MCF 10A (cell line): Measurements from ENCODE around the gene ARHGAP10. TPM values are rescaled to one million over a fixed set of nuclear protein-coding genes. Genes with fewer than 3 reads are reported as not detected.

Experiments
- BruUV-seq: library from RNA; stranded (reverse); fragments of 400-500 nt; replicated peaks from 2 replicates; lab custom pipeline; 2021; lab: Mats Ljungman, UMichigan
- CTCF ChIA-PET: fragments of 300-600 bp; sonication (Branson Sonifier 250); formaldehyde crosslinking; extraction: SDS; loops from one replicate; lab custom pipeline; 2021; ENCODE audit warnings: antibody characterized with exemption, inconsistent platforms; lab: Yijun Ruan, JAX
- POLR2A ChIA-PET: fragments of 300-600, 350-650 bp; sonication (Branson Sonifier 250); formaldehyde crosslinking; extraction: SDS; loops from one replicate; lab custom pipeline; 2020; ENCODE audit warnings: antibody characterized with exemption, inconsistent platforms; lab: Yijun Ruan, JAX
- DNase-seq: peaks from one replicate; pipeline ENCODE4 v3.0.0-alpha.2; 2018; ENCODE audit not compliant: unreplicated experiment
- H3K27ac Mint-ChIP-seq: one replicate; pipeline ENCODE4 v1.8.0; 2022; ENCODE audit warnings: mild to moderate bottlenecking, low read depth, mixed read lengths; ENCODE audit not compliant: unreplicated experiment
- H3K27me3 Mint-ChIP-seq: one replicate; pipeline ENCODE4 v1.8.0; 2022; ENCODE audit warnings: mixed read lengths; ENCODE audit not compliant: insufficient read depth, unreplicated experiment
- H3K36me3 Mint-ChIP-seq: one replicate; pipeline ENCODE4 v1.8.0; 2022; ENCODE audit warnings: mild to moderate bottlenecking, moderate library complexity, mixed read lengths; ENCODE audit not compliant: insufficient read depth, unreplicated experiment
- H3K4me1 Mint-ChIP-seq: one replicate; pipeline ENCODE4 v1.8.0; 2022; ENCODE audit warnings: mixed read lengths; ENCODE audit not compliant: insufficient read depth, unreplicated experiment
- H3K4me3 Mint-ChIP-seq: one replicate; pipeline ENCODE4 v1.8.0; 2022; ENCODE audit warnings: mild to moderate bottlenecking, moderate library complexity, mixed read lengths; ENCODE audit not compliant: unreplicated experiment
- H3K9me3 Mint-ChIP-seq: one replicate; pipeline ENCODE4 v1.8.0; 2022; ENCODE audit warnings: mixed read lengths; ENCODE audit not compliant: unreplicated experiment
- CTCF ChIP-seq: fragments of 200-600 bp; IDR thresholded peaks from one replicate; pipeline ENCODE4 v1.8.0; 2022; ENCODE audit warnings: antibody characterized with exemption, mild to moderate bottlenecking; ENCODE audit not compliant: unreplicated experiment
- intact Hi-C: fragments of 100-400 bp; cut with micrococcal nuclease; formaldehyde crosslinking; loops from 2 replicates; pipeline ENCODE4 v1.14.1; 2022
- total RNA-seq: library from RNA; stranded (reverse); gene quantifications from 2 replicates; pipeline ENCODE4 v1.2.3, GENCODE V29; 2022

Gene ARHGAP10
- total RNA-seq, 1 experiment from 2014 or later: 22.4 TPM

- intact Hi-C loops: no loop called here
- ChIA-PET CTCF (interaction anchor here (0.7 to 1.1 kb wide), 2 partner anchors 17 to 200 kb away, joined by 3 to 4 read pairs; no protein-coding TSS in a partner anchor), POLR2A (no interaction called here)
- Mint-ChIP-seq H3K4me1 (no peaks in the 10 kb centered on the region), H3K9me3 (no peaks in the 10 kb centered on the region), H3K36me3 (peaks cover 40% of the 10 kb centered on the region), H3K27me3 (no peaks in the 10 kb centered on the region), H3K4me3 (no peak overlapping the region), H3K27ac (no peak overlapping the region)
- no peak for DNase-seq
- BruUV-seq: no TSS peak
- no peak for TF ChIP-seq CTCF
Measured at GRCh38 chr4:148052448-148052847, 320.6 kb downstream of the ARHGAP10 start.

- BruUV-seq: no TSS peak
- intact Hi-C loops: no loop called here
- TF ChIP-seq CTCF: no peak
- no peak overlapping the region for H3K27ac Mint-ChIP-seq
- CTCF ChIA-PET: interaction anchor here (1.1 kb wide), 1 partner anchor 19 kb away, joined by 3 read pairs; no protein-coding TSS in a partner anchor
- H3K9me3 Mint-ChIP-seq: no peaks in the 10 kb centered on the region
- POLR2A ChIA-PET: no interaction called here
- peaks cover 38% of the 10 kb centered on the region for H3K36me3 Mint-ChIP-seq
- no peak overlapping the region for H3K4me3 Mint-ChIP-seq
- no peaks in the 10 kb centered on the region for H3K4me1 Mint-ChIP-seq
- H3K27me3 Mint-ChIP-seq: no peaks in the 10 kb centered on the region
- DNase-seq: no peak
Measured at GRCh38 chr4:148053298-148054003, 321.6 kb downstream of the ARHGAP10 start.

GRCh38 chr4:148054275-148054674, 322.4 kb downstream of the ARHGAP10 start:
- Mint-ChIP-seq H3K4me1 (no peaks in the 10 kb centered on the region), H3K4me3 (no peak overlapping the region), H3K27ac (no peak overlapping the region), H3K9me3 (no peaks in the 10 kb centered on the region), H3K27me3 (no peaks in the 10 kb centered on the region), H3K36me3 (peaks cover 35% of the 10 kb centered on the region)
- CTCF ChIA-PET: interaction anchor here (1.3 kb wide), 1 partner anchor 29 kb away, joined by 3 read pairs; no protein-coding TSS in a partner anchor
- intact Hi-C loops: no loop called here
- TF ChIP-seq CTCF: no peak
- POLR2A ChIA-PET: no interaction called here
- BruUV-seq: no TSS peak
- DNase-seq: peak; percentile 31

GRCh38 chr4:148055844-148056243, 324.0 kb downstream of the ARHGAP10 start:
- no peaks in the 10 kb centered on the region for H3K9me3 Mint-ChIP-seq
- ChIA-PET POLR2A (interaction anchor here (0.6 kb wide), 1 partner anchor 44 kb away, joined by 4 read pairs; no protein-coding TSS in a partner anchor), CTCF (interaction anchor here (0.5 to 1.0 kb wide), 3 partner anchors 12 to 62 kb away, joined by 3 to 4 read pairs (median 3); no protein-coding TSS in a partner anchor)
- H3K4me1 Mint-ChIP-seq: peaks cover 5% of the 10 kb centered on the region
- H3K4me3 Mint-ChIP-seq: no peak overlapping the region
- H3K27ac Mint-ChIP-seq: no peak overlapping the region
- DNase-seq: no peak
- intact Hi-C loops: no loop called here
- no TSS peak for BruUV-seq
- H3K36me3 Mint-ChIP-seq: peaks cover 34% of the 10 kb centered on the region
- no peak for TF ChIP-seq CTCF
- no peaks in the 10 kb centered on the region for H3K27me3 Mint-ChIP-seq
